ENCODE data around the gene RAD51AP2. TPM values are rescaled to one million over a fixed set of nuclear protein-coding genes. Genes with fewer than 3 reads are reported as not detected.

Gene RAD51AP2
- total RNA-seq, 2 donors from 2014 or later = 0.18 TPM; not detected in 1

DNA sequence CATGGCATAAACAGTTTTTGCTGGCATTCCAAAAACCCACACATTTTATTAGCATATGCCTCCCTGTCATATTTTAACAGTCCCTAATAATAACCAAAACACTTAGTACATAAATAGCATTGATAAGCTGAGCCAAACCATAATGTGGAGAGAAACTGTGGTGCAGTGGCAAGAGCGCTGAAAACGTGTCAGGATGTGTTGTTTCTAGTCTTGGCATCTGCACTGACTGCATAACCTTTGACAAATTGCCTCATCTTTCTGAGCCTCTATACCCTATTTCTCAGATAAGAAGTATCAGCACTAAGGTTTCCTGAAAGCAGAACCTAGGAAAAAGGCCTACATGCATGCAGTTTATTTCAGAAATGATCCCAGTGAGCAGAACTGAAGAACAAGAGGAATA, 41.4 kb downstream of the RAD51AP2 start:
- H3K27ac ChIP-seq (ENCODE audit: low read depth, low read length) = no peak overlapping the region
- Mint-ChIP-seq H3K4me1 (peaks cover 4% of the 10 kb centered on the region), H3K27ac (no peak overlapping the region), H3K27me3 (ENCODE audit: insufficient read depth) (no peaks in the 10 kb centered on the region), H3K9me3 (no peaks in the 10 kb centered on the region), H3K36me3 (ENCODE audit: low read depth) (no peaks in the 10 kb centered on the region), H3K4me3 (no peak overlapping the region)
- no peak overlapping the region for H3K4me3 ChIP-seq (ENCODE audit: low read length)
- no peak for DNase-seq
- no peaks in the 10 kb centered on the region for H3K4me1 ChIP-seq (ENCODE audit: control insufficient read depth, insufficient read depth, low read length)
- WGBS, 2 experiments (ENCODE audit: insufficient coverage in 1 of 2, insufficient read length in 1 of 2) = 65 to 92% methylated on average over 2 of the region's 2 CpGs
- H3K9ac ChIP-seq (ENCODE audit: extremely low read depth, low read length, poor library complexity, severe bottlenecking) = no peak overlapping the region
- H3K9me3 ChIP-seq (ENCODE audit: control insufficient read depth, low read length) = peaks cover under 1% of the 10 kb centered on the region
- H3K27me3 ChIP-seq (ENCODE audit: control insufficient read depth, insufficient read depth, low read length, poor library complexity, severe bottlenecking) = no peaks in the 10 kb centered on the region
- H3K36me3 ChIP-seq (ENCODE audit: control insufficient read depth, insufficient read depth, low read length) = no peaks in the 10 kb centered on the region
- TF ChIP-seq, protein P1, sequence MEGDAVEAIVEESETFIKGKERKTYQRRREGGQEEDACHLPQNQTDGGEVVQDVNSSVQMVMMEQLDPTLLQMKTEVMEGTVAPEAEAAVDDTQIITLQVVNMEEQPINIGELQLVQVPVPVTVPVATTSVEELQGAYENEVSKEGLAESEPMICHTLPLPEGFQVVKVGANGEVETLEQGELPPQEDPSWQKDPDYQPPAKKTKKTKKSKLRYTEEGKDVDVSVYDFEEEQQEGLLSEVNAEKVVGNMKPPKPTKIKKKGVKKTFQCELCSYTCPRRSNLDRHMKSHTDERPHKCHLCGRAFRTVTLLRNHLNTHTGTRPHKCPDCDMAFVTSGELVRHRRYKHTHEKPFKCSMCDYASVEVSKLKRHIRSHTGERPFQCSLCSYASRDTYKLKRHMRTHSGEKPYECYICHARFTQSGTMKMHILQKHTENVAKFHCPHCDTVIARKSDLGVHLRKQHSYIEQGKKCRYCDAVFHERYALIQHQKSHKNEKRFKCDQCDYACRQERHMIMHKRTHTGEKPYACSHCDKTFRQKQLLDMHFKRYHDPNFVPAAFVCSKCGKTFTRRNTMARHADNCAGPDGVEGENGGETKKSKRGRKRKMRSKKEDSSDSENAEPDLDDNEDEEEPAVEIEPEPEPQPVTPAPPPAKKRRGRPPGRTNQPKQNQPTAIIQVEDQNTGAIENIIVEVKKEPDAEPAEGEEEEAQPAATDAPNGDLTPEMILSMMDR (conservative IDR thresholded peaks at IDR 0.05) = no peak

DNA sequence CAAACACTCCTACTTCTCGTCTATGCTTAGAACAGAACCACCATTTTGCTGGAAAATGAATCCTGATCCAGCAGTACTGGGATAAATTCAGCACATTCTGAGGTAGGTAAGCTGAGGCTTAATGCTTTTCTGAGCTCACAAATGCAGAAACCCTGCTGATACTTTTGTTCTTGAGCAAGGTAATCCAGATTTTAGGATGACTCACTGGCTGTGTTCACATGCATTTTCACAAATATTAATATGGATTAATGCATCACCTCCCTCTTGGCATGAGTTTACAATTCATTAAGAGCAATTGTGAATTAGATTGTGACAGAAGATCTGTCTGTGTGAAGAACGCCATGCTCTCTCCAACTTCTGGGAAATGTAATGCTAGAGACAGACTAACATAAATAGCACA, 42.2 kb downstream of the RAD51AP2 start:
- TF ChIP-seq, protein P1 (conservative IDR thresholded peaks at IDR 0.05) = no peak
- no peak for DNase-seq
- Mint-ChIP-seq H3K36me3 (ENCODE audit: low read depth) (no peaks in the 10 kb centered on the region), H3K4me3 (no peak overlapping the region), H3K27me3 (ENCODE audit: insufficient read depth) (no peaks in the 10 kb centered on the region), H3K9me3 (no peaks in the 10 kb centered on the region), H3K27ac (no peak overlapping the region), H3K4me1 (peaks cover 4% of the 10 kb centered on the region)
- Histone ChIP-seq H3K9ac (ENCODE audit: extremely low read depth, low read length, poor library complexity, severe bottlenecking) (no peak overlapping the region), H3K4me1 (ENCODE audit: control insufficient read depth, insufficient read depth, low read length) (no peaks in the 10 kb centered on the region), H3K27me3 (ENCODE audit: control insufficient read depth, insufficient read depth, low read length, poor library complexity, severe bottlenecking) (no peaks in the 10 kb centered on the region), H3K9me3 (ENCODE audit: control insufficient read depth, low read length) (peaks cover 8% of the 10 kb centered on the region), H3K27ac (ENCODE audit: low read depth, low read length) (no peak overlapping the region), H3K36me3 (ENCODE audit: control insufficient read depth, insufficient read depth, low read length) (no peaks in the 10 kb centered on the region), H3K4me3 (ENCODE audit: low read length) (no peak overlapping the region)
- WGBS, 2 experiments (ENCODE audit: insufficient coverage in 1 of 2, insufficient read length in 1 of 2) = 77% methylated on average over 2 of the region's 2 CpGs; no CpG with 5 or more reads in 1 of the 2 experiments

DNA sequence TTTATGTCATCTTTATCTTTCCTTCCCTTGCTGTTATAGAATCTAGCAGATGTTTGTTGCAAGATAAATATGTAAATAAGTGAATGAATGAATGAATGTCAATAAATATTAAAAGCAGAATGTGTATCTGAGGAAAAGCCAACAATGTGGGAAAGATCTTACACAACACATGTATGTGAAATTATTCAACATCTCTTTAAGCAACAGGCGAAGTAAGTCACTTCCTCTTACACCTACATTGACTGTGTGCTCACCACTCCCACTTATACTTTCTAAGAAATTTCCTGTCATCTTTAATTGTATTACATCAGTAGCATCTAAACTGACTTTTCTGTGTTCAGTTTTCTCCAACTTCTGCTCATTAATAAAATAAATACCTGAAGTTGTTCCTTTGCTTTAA, 43.0 kb downstream of the RAD51AP2 start:
- H3K27ac Mint-ChIP-seq = no peak overlapping the region
- no peak for DNase-seq
- no peaks in the 10 kb centered on the region for H3K4me1 ChIP-seq (ENCODE audit: control insufficient read depth, insufficient read depth, low read length)
- H3K9ac ChIP-seq (ENCODE audit: extremely low read depth, low read length, poor library complexity, severe bottlenecking) = no peak overlapping the region
- H3K9me3 ChIP-seq (ENCODE audit: control insufficient read depth, low read length) = peaks cover 16% of the 10 kb centered on the region
- peaks cover 4% of the 10 kb centered on the region for H3K4me1 Mint-ChIP-seq
- H3K4me3 ChIP-seq (ENCODE audit: low read length) = no peak overlapping the region
- TF ChIP-seq, protein P1 (conservative IDR thresholded peaks at IDR 0.05) = no peak
- no peaks in the 10 kb centered on the region for H3K27me3 ChIP-seq (ENCODE audit: control insufficient read depth, insufficient read depth, low read length, poor library complexity, severe bottlenecking)
- H3K27me3 Mint-ChIP-seq (ENCODE audit: insufficient read depth) = no peaks in the 10 kb centered on the region
- H3K36me3 ChIP-seq (ENCODE audit: control insufficient read depth, insufficient read depth, low read length) = no peaks in the 10 kb centered on the region
- peaks cover 3% of the 10 kb centered on the region for H3K36me3 Mint-ChIP-seq (ENCODE audit: low read depth)
- H3K27ac ChIP-seq (ENCODE audit: low read depth, low read length) = no peak overlapping the region
- WGBS, 2 experiments (ENCODE audit: insufficient coverage in 1 of 2, insufficient read length in 1 of 2) = 92 to 98% methylated on average over 1 of the region's 1 CpG
- no peak overlapping the region for H3K4me3 Mint-ChIP-seq
- H3K9me3 Mint-ChIP-seq = peaks cover 7% of the 10 kb centered on the region

Measured in endodermal cell (in vitro differentiated cells).